HG03460 (cell line): Measurements from ENCODE around the gene ARHGAP45.

Experiments
- ATAC-seq: cut with Tn5 transposase; IDR thresholded peaks from one replicate; pipeline ENCODE4 v1.9.1; 2021; ENCODE audit not compliant: unreplicated experiment

Gene ARHGAP45

DNA sequence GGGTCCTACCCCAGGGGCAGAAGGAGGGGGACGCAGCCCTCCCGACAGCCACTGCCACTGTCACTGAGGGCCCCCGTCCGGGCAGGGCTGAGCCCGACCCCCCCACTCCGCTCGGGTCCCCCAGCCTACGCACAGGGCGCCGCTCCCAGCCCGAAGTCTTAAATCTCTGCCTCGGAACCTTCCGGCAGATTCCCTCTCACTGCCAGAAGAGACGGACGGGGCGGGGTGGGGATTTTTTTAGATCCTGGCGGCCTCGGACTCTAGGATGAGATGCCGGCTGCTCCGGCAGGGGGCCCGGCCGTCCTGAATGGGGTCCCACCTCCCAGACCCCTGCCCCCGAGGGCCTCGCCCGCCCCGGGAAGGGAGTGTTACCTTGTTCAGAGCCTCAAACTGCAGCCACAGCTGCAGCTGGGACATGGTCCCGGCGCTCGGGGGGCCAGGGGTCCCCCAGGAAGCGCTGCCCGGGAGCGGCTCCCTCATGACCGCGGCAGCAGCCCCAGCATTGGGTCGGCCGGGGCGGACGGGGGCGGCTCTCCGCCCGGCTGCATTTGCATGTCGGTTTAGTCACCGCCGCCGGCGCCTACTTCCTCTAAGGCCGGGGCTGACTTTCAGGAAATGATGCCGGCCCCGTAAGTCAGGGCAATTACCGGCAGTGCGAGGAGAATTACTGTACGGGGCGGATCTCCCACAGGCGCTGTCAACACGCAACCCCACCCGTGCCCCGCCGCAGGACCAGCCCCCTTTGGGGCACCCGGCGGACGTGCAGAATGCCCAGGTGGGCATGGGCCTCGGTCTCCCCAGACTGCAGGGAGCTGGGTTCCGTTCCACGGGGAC is 65.0 kb downstream of the ARHGAP45 start:
- no peak for ATAC-seq

- no peak for ATAC-seq
These were observed 65.8 kb downstream of the ARHGAP45 start for GRCh38 chr19:1132552-1133383.

DNA sequence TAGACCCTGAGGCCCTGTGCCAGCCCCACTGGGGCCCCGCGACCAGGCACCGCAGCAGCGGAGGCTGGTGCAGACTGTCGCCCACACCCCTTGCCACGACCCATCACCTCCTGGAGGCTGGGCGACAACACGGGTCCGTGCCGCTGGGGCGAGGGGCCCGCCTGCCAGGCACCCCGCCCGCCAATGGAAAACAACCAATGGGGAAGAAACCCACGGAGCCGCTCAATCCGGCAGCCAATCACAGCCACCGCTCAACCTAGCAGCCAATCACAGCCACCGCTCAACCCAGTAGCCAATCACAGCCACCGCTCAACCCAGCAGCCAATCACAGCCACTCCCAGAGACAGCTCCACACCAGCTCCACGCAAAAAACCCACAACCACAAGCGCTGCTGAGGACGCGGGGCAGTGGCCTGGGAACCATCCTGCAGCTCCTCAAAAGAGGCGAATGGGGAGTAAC is 66.5 kb downstream of the ARHGAP45 start:
- no peak for ATAC-seq

- ATAC-seq: no peak
These were observed 67.5 kb downstream of the ARHGAP45 start for GRCh38 chr19:1134431-1134830.

DNA sequence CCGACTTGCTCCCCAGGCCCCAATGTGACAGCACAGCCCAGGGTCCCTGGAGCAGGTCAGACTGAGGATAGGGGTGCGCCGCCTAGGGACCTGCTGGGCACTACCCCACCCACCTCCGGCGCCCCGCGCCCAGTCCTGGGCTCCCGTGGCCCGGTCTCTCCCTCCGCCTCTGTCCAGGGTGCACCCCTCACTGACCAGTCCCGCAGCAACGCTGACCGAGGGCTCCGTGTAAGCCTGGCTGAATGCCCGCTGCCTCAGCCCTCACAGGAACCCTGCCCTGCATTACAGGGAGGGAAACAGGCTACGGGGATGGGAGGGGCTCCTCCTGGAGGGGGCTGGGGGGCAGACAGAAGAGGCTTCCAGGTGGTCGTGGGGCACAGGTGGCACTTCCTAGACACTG is 68.5 kb downstream of the ARHGAP45 start:
- ATAC-seq: no peak

DNA sequence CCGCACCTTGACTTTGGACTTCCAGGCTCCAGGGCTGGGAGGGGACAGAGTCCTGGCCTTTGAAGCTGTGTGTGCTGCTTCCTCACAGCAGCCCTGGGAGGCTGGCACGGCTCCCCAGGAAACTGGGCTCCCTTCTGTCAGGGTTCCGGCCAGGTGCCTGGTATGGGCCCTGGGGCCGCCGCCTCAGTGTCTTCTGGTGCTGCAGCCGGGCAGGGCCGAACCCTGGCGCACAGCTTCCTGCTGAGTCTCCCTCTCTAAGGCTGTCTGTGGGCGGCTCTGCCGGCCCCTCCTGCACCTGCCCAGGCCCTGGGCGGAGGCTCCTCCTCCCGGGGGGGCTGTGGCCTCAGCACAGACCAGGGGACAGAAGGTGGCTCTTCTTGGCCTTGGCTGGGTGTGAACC is 69.2 kb downstream of the ARHGAP45 start:
- ATAC-seq: no peak
